Lower leg skin (tissue), 4 donors: ENCODE results near the gene XPC. TPM values are rescaled to one million over a fixed set of nuclear protein-coding genes. Genes with fewer than 3 reads are reported as not detected.

ENCODE experiments used
- DNase-seq, 2 donors: peaks; one replicate each; pipeline ENCODE4 v3.0.0-alpha.2; 2019; ENCODE audit warnings: low spot score in 2 of 2
- H3K4me3 ChIP-seq: fragments of 200-600 bp; sonication (generic); 2 replicates; pipeline ENCODE4 v1.5.1; 2017; ENCODE audit warnings: mild to moderate bottlenecking, low read depth; ENCODE audit not compliant: poor library complexity, severe bottlenecking
- CTCF ChIP-seq, 3 donors: fragments of 450-650 bp; IDR thresholded peaks; one replicate each; pipeline ENCODE4 v1.5.1; 2016; ENCODE audit warnings: antibody characterized with exemption in 3 of 3, mild to moderate bottlenecking in 3 of 3, moderate library complexity in 2 of 3
- POLR2A ChIP-seq, 2 donors: fragments of 450-650 bp; IDR thresholded peaks; one replicate each; pipeline ENCODE4 v1.6.1; 2016 to 2017; ENCODE audit warnings: antibody characterized with exemption in 2 of 2, mild to moderate bottlenecking in 1 of 2, moderate library complexity in 1 of 2
- WGBS, 2 donors: methylation state at CpG; one replicate each; pipeline ENCODE4 v1.1.5; 2018; 5-methylcytosine and 5-hydroxymethylcytosine counted together
- intact Hi-C: fragments of 100-400 bp; cut with DNase I; formaldehyde crosslinking; loops from one replicate; pipeline ENCODE4 v1.15.0; 2023; ENCODE audit warnings: low total_unique reads
- total RNA-seq, 4 donors: library from RNA; depleted of rRNA; stranded (reverse); fragments of >200 nt; gene quantifications; one replicate each; pipeline ENCODE4 v1.1.0, GENCODE V29; 2016

XPC gene
- total RNA-seq, 4 donors from 2014 or later, result 50.6 to 110 (median 76.2) TPM

DNA sequence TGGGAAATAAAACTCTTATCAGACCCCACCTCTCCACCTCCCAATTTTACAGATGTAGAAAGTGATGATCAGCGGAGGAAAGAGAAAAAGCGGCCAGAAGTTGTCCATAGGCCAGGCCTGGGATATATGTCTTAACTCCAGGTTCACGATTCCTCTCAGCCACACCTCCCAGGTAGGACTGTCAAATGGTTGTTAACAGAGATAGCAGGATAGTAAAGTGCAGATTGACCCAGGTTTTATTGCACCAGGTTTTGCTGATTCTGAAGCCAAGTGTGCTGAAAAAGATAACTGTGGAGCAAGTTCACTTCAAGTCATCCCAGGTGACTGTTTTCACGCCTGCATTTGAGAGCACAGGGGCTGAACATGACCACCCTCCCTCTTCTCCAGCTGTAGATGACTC is 36.4 kb upstream of the XPC start:
- H3K4me3 ChIP-seq, result no peak overlapping the region
- no peak for DNase-seq
- 96 to 97% methylated on average over 4 of the region's 4 CpGs for WGBS, 2 donors
- intact Hi-C loops, result no loop called here
- TF ChIP-seq POLR2A (IDR thresholded peaks at IDR 0.05) (no peak), CTCF (IDR thresholded peaks at IDR 0.05) (no peak)

DNA sequence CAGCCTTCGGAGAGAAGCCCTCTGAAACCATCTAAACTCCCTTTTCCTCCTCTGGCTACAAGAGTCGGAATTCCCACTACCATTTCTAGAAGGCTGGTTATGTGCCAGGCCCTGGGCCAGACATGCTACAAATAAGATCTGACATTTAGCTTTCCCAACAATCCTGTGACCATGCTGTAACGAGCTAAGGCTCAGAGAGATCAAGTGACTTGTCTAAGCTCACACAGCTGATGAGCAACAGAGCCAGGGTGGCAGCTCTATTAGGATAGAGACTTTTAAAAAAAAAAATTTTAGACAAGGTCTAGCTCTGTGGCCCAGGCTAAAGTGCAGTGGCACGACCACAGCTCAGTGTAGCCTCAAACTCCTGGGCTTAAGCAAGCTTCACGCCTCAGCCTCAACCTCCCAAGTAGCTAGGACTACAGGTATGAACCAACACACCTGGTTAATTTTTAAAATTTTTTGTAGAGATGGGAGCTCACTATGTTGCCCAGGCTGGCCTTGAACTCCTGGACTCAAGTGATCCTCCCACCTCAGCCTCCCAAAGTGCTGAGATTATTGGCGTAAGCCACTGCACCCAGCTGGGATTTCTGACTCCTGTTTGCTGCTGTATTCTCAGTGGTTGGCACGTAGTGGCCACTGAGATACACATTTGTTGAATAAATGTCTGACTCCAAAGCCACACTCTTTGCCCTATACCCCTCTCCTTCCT is 34.8 kb upstream of the XPC start:
- no peak overlapping the region for H3K4me3 ChIP-seq
- TF ChIP-seq CTCF (IDR thresholded peaks at IDR 0.05), result no peak
- TF ChIP-seq POLR2A (IDR thresholded peaks at IDR 0.05), result no peak
- intact Hi-C loops, result no loop called here
- DNase-seq, result no peak
- 90 to 92% methylated on average over 7 of the region's 7 CpGs for WGBS, 2 donors

DNA sequence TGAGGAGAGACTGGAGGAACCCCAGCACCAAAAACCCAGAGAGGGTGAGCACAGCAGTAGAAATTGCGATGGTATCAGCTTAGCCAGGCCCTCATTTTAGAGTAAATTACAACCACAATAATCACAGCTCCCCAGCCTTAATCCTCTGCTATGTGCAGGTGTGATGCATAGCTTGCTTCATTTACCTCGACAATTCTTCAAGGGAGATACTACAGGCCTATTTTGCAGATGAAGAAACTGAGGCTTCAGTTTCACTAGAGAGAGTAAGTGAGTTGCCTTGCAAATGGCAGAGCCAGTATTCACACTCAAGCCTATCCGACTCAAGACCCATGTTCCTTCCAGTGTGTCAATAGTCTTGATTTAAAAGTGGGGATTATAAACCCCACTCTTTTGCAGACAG is 33.6 kb upstream of the XPC start:
- intact Hi-C loops, result no loop called here
- TF ChIP-seq POLR2A (IDR thresholded peaks at IDR 0.05) (no peak), CTCF (IDR thresholded peaks at IDR 0.05) (no peak)
- WGBS, 2 donors, result 83 to 93% methylated on average over 3 of the region's 3 CpGs
- no peak overlapping the region for H3K4me3 ChIP-seq
- DNase-seq, result no peak

DNA sequence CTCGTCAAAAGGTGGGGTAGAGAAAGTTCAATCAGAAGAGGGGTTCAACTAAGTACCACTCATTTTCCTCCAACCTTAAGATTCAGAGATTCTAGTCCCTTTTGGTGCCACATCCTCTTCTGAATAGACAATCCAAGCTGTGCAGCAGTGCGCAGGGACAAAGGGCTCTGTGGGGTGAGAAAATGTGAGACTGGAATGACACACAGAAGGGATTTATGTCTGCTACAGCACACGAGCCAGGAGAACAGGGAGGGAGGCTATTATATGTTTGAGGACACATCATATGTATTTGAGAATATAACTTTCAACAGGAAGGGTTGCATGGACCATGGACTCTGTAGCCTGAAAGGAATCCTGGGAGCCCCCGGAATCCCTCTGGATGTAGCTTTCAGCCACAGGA is 33.2 kb upstream of the XPC start:
- DNase-seq, result no peak
- WGBS, 2 donors, result 70 to 77% methylated on average over 4 of the region's 4 CpGs
- intact Hi-C loops, result no loop called here
- TF ChIP-seq POLR2A (IDR thresholded peaks at IDR 0.05) (no peak), CTCF (IDR thresholded peaks at IDR 0.05) (no peak)
- H3K4me3 ChIP-seq, result no peak overlapping the region

DNA sequence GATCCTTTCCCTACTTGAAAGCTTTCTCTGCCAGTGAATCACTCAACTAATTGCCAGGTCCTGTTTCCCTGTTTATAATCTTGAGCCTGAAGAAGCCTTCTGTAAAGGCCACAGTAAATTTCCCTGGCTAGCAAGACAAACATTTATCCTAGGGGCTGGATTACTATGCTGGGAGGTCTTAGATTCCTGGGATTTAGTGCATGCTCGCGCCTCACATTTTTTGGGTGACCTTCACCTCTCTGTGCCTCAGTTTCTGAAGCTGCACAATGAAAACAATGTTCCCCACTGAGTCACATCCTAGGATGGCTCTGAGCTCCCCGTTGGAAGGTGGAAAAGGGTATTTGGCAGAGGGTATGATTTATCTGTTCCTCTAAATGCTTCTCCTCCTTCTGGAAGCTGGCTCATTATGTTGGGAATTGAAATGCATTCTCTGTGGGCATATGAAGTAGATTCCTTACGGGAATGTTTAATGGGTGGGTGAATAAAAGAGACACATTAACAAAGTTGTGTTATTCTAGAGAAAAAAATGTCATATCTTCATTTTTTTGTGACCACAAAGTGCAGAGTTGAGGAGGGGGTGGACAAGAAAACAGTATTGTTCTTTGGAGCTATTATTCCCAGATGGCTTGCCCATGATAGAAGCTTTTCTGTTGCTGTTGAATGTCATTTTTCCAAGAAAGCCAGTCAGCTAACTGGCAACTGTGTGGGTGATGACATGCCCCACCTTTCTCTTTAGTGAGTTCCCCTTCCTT is 32.6 kb upstream of the XPC start:
- no peak for DNase-seq
- intact Hi-C loops, result no loop called here
- TF ChIP-seq POLR2A (IDR thresholded peaks at IDR 0.05) (no peak), CTCF (IDR thresholded peaks at IDR 0.05) (no peak)
- 65 to 80% methylated on average over 4 of the region's 4 CpGs for WGBS, 2 donors
- H3K4me3 ChIP-seq, result no peak overlapping the region
